CD4-positive, alpha-beta T cell treated with Interleukin-15 for 1 hour (primary cell): ENCODE data around the gene RNF145.
"Not testable (repeated sequence)": the region's sequence is repeated elsewhere in the genome, so short reads cannot be mapped to it uniquely, and the experiment has no call there.

Experiments used
- DNase-seq: peaks from one replicate; pipeline ENCODE4 v3.0.0-alpha.2; 2020

The RNF145 gene, protein sequence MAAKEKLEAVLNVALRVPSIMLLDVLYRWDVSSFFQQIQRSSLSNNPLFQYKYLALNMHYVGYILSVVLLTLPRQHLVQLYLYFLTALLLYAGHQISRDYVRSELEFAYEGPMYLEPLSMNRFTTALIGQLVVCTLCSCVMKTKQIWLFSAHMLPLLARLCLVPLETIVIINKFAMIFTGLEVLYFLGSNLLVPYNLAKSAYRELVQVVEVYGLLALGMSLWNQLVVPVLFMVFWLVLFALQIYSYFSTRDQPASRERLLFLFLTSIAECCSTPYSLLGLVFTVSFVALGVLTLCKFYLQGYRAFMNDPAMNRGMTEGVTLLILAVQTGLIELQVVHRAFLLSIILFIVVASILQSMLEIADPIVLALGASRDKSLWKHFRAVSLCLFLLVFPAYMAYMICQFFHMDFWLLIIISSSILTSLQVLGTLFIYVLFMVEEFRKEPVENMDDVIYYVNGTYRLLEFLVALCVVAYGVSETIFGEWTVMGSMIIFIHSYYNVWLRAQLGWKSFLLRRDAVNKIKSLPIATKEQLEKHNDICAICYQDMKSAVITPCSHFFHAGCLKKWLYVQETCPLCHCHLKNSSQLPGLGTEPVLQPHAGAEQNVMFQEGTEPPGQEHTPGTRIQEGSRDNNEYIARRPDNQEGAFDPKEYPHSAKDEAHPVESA

GRCh38 chr5:159209438-159210209, at the start of gene RNF145:
Gene RNF145, minus strand, starts transcription at chr5:159209553. Its CDS starts 5,936 bp downstream, at chr5:159203617.
- DNase-seq = peak; percentile 95

- DNase-seq = no peak
Observed at GRCh38 chr5:159258361-159258760, 49.0 kb upstream of the RNF145 start.

- DNase-seq = no peak
Observed at GRCh38 chr5:159257629-159258283, 48.4 kb upstream of the RNF145 start.

DNA sequence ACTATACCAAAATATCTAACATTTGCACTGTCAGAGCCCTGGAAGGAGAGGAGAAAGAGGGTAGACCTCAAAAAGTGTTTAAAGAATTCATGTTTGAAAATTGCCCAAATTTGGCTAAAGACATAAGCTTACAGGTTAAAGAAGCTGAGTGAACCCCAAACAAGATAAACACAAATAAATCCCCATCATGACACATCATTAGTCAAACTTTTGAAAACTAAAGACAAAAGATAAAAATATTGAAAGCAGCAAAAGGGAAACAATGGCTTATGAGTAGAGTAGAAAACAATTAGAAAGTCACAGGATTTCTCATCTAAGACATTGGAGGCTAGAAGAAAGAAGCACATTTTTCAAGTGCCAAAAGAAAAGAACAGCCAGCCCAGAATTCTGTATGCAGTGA, 47.7 kb upstream of the RNF145 start:
- no peak for DNase-seq

GRCh38 chr5:159252195-159252594, 42.8 kb upstream of the RNF145 start:
- DNase-seq = no peak

DNA sequence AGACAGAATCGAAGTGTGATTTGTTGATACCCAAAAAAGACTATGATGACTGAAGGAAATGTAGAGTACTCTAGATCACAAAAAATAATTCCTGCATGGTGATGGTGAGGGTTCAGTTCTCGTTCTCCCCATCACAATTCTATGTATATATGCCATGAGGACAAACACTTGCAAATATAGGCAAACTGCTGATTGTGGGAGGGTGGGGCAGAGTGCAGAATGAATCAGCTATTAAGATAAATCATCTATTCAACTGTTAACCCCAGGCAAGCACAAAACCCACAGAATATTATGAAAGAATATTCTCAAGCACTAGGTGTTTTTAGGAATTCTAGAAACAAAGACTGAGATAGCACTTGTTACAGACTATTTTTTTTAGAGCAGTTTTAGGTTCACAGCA, 39.8 kb upstream of the RNF145 start:
- DNase-seq = no peak

GRCh38 chr5:159244890-159245289, 35.5 kb upstream of the RNF145 start:
- no peak for DNase-seq

GRCh38 chr5:159244163-159244562, 34.8 kb upstream of the RNF145 start:
- DNase-seq = no peak

DNA sequence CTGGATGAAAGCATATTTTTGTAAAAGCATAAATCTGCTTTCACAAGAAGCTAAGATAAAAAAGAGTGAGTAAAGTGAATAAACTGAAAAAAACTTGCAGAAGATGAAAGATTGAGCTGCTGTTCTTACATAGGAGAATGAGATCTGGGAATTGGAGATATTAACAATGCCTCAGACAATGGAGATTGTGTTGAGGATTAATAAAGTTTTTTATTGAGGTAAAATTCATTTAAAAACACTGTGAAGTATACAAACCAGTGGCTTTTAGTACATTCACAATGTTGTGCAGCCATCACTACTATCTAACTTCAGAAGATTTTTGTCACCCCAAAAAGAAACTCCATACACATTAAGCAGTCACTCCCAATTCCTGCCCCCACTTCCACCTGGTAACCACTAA, 34.0 kb upstream of the RNF145 start:
- DNase-seq = no peak

DNA sequence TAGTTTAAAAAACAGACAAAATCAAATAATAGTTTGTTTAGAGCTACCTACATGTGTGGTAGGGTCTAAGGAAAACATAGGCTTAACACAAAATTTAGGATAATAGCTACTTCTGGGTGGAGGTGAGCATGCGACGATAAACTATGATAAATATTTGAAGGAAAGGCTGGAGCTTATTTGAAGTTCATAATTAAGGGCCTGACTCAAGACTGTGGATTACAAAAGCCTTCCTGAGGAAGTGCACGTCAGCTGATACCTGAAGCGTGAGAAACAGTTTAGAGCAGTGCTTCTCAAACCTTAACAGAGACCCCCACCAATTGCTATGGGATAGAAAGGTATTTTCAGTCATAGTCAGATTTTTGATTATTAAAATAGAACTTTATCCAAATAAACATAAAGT, 33.3 kb upstream of the RNF145 start:
- DNase-seq = no peak

DNA sequence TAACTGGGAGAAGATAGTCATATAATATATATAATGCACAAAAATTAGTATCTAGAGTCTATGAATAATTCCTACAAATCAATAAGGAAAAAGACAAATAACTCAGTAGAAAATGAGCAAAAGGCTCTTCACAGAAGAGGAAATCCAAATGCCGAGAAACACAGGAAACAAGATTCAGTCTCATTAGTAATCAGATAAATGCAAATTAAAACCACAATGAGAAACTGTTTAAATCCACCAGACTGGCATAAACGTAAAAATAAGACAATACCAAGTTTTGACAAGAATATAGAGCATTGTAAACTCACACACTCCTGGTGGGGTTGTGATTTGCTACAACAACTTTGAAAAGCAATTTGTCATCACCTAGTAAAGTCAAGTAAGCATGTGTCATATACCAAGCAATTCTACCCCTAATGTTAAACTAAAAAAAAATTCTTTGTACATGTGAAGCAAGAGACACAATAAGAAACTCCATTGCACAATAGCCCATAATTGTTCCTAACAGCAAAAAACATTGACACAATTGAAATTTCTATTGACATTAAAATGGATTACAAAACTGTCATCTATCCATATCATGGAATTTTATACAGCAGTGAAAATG, 32.7 kb upstream of the RNF145 start:
- DNase-seq = no peak

GRCh38 chr5:159240301-159240870, 31.0 kb upstream of the RNF145 start:
- no peak for DNase-seq

GRCh38 chr5:159235871-159236520, 26.6 kb upstream of the RNF145 start:
- DNase-seq = not testable (repeated sequence)

DNA sequence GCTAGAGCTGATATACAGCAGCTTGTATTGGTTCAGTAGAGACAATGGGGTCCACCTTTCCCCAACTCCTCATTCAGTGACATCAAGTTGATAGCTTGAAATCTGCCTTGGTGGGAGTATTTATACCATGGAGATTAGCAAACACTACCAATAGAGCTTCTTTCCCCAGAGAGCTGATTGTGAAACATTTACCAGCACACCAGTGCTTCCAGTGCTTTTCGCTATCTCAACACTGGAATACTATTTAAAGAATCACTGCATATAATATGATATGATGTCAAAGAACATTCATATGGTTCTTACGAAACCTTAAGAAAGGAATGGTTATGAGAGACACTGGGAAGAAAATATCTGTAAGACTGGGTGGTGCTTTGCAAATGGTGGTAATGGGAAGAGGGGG, 21.8 kb upstream of the RNF145 start:
- DNase-seq = no peak

DNA sequence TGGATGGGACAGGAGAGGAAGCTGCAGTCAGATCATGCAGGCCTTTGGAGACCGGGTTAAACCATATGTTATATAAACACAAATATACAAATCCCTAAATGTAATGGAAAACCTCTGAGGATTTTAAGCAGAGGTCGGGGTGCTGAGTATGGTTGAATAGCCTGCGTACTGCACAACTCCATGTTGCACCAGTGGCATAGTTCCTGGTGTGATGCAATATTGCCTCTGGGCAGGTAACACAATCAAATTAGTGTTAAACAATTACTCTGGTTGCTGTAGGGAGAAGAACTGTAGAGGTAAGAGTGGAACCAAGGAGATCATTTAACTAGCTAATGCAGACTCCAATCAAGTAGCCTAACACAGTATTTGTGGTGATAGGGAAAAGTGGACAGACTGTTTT, 21.3 kb upstream of the RNF145 start:
- no peak for DNase-seq

GRCh38 chr5:159228097-159228496, 18.7 kb upstream of the RNF145 start:
- DNase-seq = not testable (repeated sequence)

- no peak for DNase-seq
Observed at GRCh38 chr5:159227452-159227851, 18.1 kb upstream of the RNF145 start.

- no peak for DNase-seq
Observed at GRCh38 chr5:159226451-159226850, 17.1 kb upstream of the RNF145 start.

DNA sequence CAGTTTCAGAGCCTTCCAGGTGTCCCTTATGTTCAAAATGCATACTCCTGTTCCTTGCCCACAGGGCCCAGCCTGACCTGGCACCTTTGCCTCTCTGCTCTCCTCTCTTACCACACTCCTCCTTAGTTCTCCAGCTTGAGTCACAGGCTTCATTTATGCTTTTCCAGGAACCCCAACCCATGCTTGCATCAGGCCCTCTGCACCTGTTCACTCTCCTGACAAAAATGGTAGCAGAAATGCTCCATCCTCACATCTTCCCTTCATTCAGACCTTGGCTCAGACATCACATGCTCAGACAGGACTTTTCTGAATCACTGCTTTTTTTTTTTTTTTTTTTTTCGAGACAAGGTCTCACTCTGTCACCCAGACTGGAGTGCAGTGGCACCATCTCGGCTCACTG, 15.1 kb upstream of the RNF145 start:
- no peak for DNase-seq

GRCh38 chr5:159223469-159223868, 14.1 kb upstream of the RNF145 start:
- DNase-seq = no peak

DNA sequence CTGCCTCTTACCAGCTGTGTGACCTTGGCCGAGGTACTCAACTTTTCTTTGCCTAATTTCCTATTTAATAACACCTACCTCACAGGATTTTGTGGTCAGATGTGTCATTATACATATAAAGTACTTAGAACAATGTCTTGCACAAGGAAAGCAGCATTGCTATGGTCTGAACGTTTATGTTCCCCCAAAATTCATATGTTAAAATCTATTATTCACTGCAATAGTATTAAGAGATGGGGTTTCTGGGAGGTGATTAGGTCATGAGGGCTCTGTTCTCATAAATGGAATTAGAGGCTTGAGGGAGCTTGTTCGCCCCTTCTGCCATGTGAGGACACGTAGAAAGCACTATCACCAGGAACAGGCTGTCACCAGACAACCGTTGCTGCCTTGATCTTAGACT, 10.9 kb upstream of the RNF145 start:
- no peak for DNase-seq

DNA sequence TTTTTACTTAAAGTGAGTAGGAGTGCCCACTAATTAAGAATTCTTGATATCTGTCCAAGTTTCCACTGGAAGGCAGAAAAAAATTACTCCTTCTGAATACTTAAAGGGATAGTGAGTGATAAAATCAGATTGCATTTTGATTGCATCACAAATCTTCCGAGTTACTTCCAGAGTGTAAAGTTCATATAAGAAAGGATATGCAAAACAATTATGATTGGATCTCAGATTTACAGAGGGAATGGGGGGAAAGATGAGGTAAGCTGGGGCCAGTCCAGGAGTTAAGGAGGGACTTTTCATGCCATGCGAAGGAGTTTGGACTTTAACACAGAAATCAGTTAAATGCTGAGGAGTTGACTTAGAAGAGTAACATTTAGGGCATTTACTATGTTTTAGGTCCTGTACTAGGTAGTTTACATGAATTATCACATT, 9.3 kb upstream of the RNF145 start:
- DNase-seq = no peak
